Tracheal epithelial cell (primary cell): ENCODE data around the gene AMELX. TPM values are rescaled to one million over a fixed set of nuclear protein-coding genes. Genes with fewer than 3 reads are reported as not detected.

Experiments used
- total RNA-seq: library from RNA; depleted of rRNA; stranded (reverse); fragments of >200 nt; gene quantifications from 2 replicates; pipeline ENCODE4 v1.2.1, GENCODE V29; 2014

AMELX gene
- total RNA-seq = not detected in 2 replicates

DNA sequence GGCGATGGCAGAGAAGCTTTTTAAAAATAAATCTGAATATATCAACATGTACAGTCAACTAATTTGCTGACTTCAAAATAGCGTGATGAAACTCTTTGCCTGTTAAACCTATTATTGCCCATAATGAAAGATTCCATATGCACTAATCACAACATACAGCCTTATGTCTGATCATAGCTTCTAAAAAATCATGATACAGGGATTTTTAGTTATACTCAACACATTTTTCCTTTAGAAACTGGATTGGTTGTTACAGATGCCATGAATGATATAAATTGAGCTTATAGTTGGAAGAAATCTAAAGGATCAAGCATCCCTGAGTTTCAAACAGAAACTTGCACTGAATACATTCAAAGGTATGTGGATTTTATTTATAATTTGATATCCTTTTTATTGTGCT is at the start of gene AMELX:
Gene AMELX, plus strand, starts transcription at position 301 of the 400 bp plus-strand sequence. CDS start 1,376 bp downstream, outside the sequence.

Other genes starting within 250 kb of the AMELX start
- gene HCCS, start 182.1 kb upstream of the AMELX start, total RNA-seq = 18.3 and 20.0 TPM in 2 replicates